ENCODE results near the gene ZDHHC16. TPM values are rescaled to one million over a fixed set of nuclear protein-coding genes. Genes with fewer than 3 reads are reported as not detected.

The ZDHHC16 gene
- total RNA-seq, 1 experiment from 2014 or later = 43.5 TPM

DNA sequence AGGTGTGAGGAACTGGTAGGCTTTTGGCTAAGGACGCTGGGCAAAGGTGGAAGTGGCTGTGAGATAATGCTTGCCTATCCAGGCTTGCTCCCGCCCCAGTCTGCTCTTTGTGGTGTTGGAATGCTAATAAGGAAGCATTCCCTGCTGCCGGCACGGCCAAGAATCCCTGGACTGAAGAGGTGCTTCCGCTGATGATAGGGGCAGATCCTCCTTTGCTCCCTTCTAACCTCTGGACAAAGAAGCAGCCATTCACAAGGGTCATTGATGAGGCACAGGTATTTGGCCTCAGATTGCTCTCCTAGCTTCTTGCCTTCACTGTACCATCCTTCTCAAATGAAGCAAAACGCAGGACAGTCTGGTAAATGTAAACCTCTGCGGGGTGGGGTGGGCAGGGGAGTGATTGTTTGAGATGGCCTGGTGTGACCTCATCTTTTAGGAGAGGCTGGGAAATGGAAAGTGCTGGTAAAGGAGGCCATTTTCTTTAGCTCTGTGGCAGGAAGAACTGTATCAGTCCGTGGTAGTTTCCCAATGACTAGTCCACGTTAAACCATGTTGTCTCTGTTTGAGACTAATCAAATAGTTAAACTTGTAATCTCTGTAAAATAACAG lies 18.3 kb upstream of the ZDHHC16 start:
- H3K27ac Mint-ChIP-seq (ENCODE audit: unreplicated experiment) = peak overlapping the region; percentile 83

DNA sequence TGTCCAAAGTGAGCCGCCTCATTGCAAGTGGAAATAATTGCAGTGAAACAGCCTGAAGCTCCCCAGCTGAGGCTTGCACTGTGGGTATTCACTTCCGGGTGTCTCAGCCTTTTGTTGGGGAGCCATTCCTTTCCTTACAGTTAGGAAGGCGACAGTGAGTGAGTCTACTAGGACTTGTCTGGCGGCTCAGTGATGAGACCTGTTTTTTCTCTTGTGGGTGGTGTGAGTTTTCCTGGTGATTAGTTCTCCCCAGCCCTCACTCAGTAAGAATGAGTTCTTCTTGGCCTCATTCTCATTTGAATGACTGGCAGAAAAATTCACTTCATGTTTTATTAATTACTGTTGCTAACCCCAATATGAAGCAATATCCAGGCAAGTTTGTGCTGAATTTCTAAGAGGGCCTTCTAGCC lies 17.4 kb upstream of the ZDHHC16 start:
- ChIA-PET CTCF (no interaction called here), POLR2A (no interaction called here)
- intact Hi-C loops (cut with micrococcal nuclease; ENCODE audit: unreplicated experiment) = no loop called here
- Mint-ChIP-seq H3K4me3 (ENCODE audit: unreplicated experiment) (peak overlapping the region; percentile 75), H3K36me3 (ENCODE audit: insufficient read depth, unreplicated experiment) (peaks cover 73% of the 10 kb centered on the region), H3K27me3 (ENCODE audit: insufficient read depth, unreplicated experiment) (no peaks in the 10 kb centered on the region), H3K4me1 (ENCODE audit: low read depth, unreplicated experiment) (no peaks in the 10 kb centered on the region), H3K9me3 (ENCODE audit: unreplicated experiment) (no peaks in the 10 kb centered on the region), H3K27ac (ENCODE audit: unreplicated experiment) (no peak overlapping the region)
- Histone ChIP-seq H3K4me3 (ENCODE audit: low read depth, low read length) (peak overlapping the region; percentile 83), H3K9me3 (no peaks in the 10 kb centered on the region), H3K27me3 (replicated peaks; ENCODE audit: control insufficient read depth, insufficient read depth, low read length) (no peaks in the 10 kb centered on the region), H3K4me1 (peaks cover 12% of the 10 kb centered on the region), H3K36me3 (ENCODE audit: control insufficient read depth, insufficient read depth, low read length) (peaks cover 5% of the 10 kb centered on the region)
- BruUV-seq (replicated peaks) = no TSS peak
- no peak for DNase-seq
- TF ChIP-seq, protein P1, sequence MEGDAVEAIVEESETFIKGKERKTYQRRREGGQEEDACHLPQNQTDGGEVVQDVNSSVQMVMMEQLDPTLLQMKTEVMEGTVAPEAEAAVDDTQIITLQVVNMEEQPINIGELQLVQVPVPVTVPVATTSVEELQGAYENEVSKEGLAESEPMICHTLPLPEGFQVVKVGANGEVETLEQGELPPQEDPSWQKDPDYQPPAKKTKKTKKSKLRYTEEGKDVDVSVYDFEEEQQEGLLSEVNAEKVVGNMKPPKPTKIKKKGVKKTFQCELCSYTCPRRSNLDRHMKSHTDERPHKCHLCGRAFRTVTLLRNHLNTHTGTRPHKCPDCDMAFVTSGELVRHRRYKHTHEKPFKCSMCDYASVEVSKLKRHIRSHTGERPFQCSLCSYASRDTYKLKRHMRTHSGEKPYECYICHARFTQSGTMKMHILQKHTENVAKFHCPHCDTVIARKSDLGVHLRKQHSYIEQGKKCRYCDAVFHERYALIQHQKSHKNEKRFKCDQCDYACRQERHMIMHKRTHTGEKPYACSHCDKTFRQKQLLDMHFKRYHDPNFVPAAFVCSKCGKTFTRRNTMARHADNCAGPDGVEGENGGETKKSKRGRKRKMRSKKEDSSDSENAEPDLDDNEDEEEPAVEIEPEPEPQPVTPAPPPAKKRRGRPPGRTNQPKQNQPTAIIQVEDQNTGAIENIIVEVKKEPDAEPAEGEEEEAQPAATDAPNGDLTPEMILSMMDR (IDR thresholded peaks at IDR 0.05; ENCODE audit: insufficient read depth in 1 of 2, low read depth in 1 of 2, low read length in 1 of 2, severe bottlenecking in 1 of 2, unreplicated experiment in 1 of 2) = no peak

More for the DNA sequence above, 18.3 kb upstream of the ZDHHC16 start:
- no peaks in the 10 kb centered on the region for H3K27me3 ChIP-seq (replicated peaks; ENCODE audit: control insufficient read depth, insufficient read depth, low read length)
- peaks cover 5% of the 10 kb centered on the region for H3K36me3 ChIP-seq (ENCODE audit: control insufficient read depth, insufficient read depth, low read length)
- POLR2A ChIA-PET = no interaction called here
- Mint-ChIP-seq H3K9me3 (ENCODE audit: unreplicated experiment) (no peaks in the 10 kb centered on the region), H3K36me3 (ENCODE audit: insufficient read depth, unreplicated experiment) (peaks cover 67% of the 10 kb centered on the region), H3K27me3 (ENCODE audit: insufficient read depth, unreplicated experiment) (no peaks in the 10 kb centered on the region), H3K4me3 (ENCODE audit: unreplicated experiment) (peak overlapping the region; percentile 75), H3K4me1 (ENCODE audit: low read depth, unreplicated experiment) (no peaks in the 10 kb centered on the region)
- TF ChIP-seq, protein P1 (IDR thresholded peaks at IDR 0.05; ENCODE audit: insufficient read depth in 1 of 2, low read depth in 1 of 2, low read length in 1 of 2, severe bottlenecking in 1 of 2, unreplicated experiment in 1 of 2) = no peak
- intact Hi-C loops (cut with micrococcal nuclease; ENCODE audit: unreplicated experiment) = loop anchor here (1.0 kb wide), 1 partner anchor 19 kb away; the partner anchor contains the start of genes EXOSC1 and ZDHHC16
- no peaks in the 10 kb centered on the region for H3K9me3 ChIP-seq
- no TSS peak for BruUV-seq (replicated peaks)
- H3K4me1 ChIP-seq = peaks cover 12% of the 10 kb centered on the region
- CTCF ChIA-PET = interaction anchor here (0.6 kb wide), 1 partner anchor 25 kb away, joined by 8 read pairs; no protein-coding TSS in a partner anchor
- DNase-seq = peak; percentile 71 to 83
- H3K4me3 ChIP-seq (ENCODE audit: low read depth, low read length) = peak overlapping the region; percentile 83

DNA sequence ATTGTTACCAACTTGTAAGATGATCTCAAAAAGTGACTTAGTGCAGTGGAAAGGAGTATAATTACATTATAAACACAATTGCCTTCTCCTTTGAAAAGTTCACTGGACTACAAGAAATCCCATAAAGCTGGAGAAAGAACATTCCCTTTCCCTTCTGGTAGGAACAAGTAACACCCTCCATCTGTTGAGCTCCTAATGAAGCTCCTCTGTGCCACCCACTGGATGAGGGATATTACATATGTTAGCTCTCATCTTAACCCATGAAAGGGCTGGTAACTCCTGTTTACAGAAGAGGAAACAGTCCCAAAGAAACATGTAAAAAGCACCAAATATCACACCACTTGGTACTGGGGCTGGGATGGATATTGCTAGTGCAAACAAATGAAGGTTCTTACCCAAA lies 11.9 kb upstream of the ZDHHC16 start:
- Mint-ChIP-seq H3K36me3 (ENCODE audit: insufficient read depth, unreplicated experiment) (peaks cover 91% of the 10 kb centered on the region), H3K9me3 (ENCODE audit: unreplicated experiment) (no peaks in the 10 kb centered on the region), H3K27ac (ENCODE audit: unreplicated experiment) (no peak overlapping the region), H3K4me3 (ENCODE audit: unreplicated experiment) (no peak overlapping the region), H3K27me3 (ENCODE audit: insufficient read depth, unreplicated experiment) (no peaks in the 10 kb centered on the region), H3K4me1 (ENCODE audit: low read depth, unreplicated experiment) (no peaks in the 10 kb centered on the region)
- ChIA-PET CTCF (interaction anchor here (0.9 kb wide), 1 partner anchor 24 kb away, joined by 3 read pairs; no protein-coding TSS in a partner anchor), POLR2A (interaction anchor here (0.9 kb wide), 1 partner anchor 18 kb away, joined by 3 read pairs; no protein-coding TSS in a partner anchor)
- Histone ChIP-seq H3K9me3 (no peaks in the 10 kb centered on the region), H3K4me1 (no peaks in the 10 kb centered on the region), H3K4me3 (ENCODE audit: low read depth, low read length) (no peak overlapping the region), H3K27me3 (replicated peaks; ENCODE audit: control insufficient read depth, insufficient read depth, low read length) (no peaks in the 10 kb centered on the region), H3K36me3 (ENCODE audit: control insufficient read depth, insufficient read depth, low read length) (peaks cover 3% of the 10 kb centered on the region)
- no peak for DNase-seq
- TF ChIP-seq, protein P1 (IDR thresholded peaks at IDR 0.05; ENCODE audit: insufficient read depth in 1 of 2, low read depth in 1 of 2, low read length in 1 of 2, severe bottlenecking in 1 of 2, unreplicated experiment in 1 of 2) = peak in 1 of 2 experiments; percentile 23
- intact Hi-C loops (cut with micrococcal nuclease; ENCODE audit: unreplicated experiment) = no loop called here
- BruUV-seq (replicated peaks) = no TSS peak

Data from Caco-2 (cell line).